ENCODE results near the gene ACTL7A.
"Not testable (repeated sequence)": the region's sequence is repeated elsewhere in the genome, so short reads cannot be mapped to it uniquely, and the experiment has no call there.

The ACTL7A gene

GRCh38 chr9:108845507-108845906 lies 16.6 kb upstream of the ACTL7A start:
- Histone ChIP-seq H3K79me2 (ENCODE audit: insufficient read depth, low read length) (no peaks in the 10 kb centered on the region), H2AFZ (ENCODE audit: low read length) (no peak overlapping the region), H3K4me2 (ENCODE audit: low read length) (no peak overlapping the region)

GRCh38 chr9:108845947-108846346 lies 16.1 kb upstream of the ACTL7A start:
- H4K20me1 ChIP-seq (ENCODE audit: insufficient read depth, low read length) = no peaks in the 10 kb centered on the region
- no peaks in the 10 kb centered on the region for H3K36me3 ChIP-seq (ENCODE audit: insufficient read depth, low read length)
- H3F3A ChIP-seq (ENCODE audit: insufficient read depth, low read length) = no peaks in the 10 kb centered on the region
- H3K4me2 ChIP-seq (ENCODE audit: low read length) = no peak overlapping the region
- no peaks in the 10 kb centered on the region for H3K4me1 ChIP-seq (ENCODE audit: insufficient read depth, low read length, severe bottlenecking)
- no peaks in the 10 kb centered on the region for H3K79me2 ChIP-seq (ENCODE audit: insufficient read depth, low read length)
- no peak overlapping the region for H2AFZ ChIP-seq (ENCODE audit: low read length)
- H3K27ac ChIP-seq (ENCODE audit: low read depth, low read length, poor library complexity, severe bottlenecking) = no peak overlapping the region
- H3K4me3 ChIP-seq (ENCODE audit: low read depth, low read length, poor library complexity, severe bottlenecking) = no peak overlapping the region
- TF ChIP-seq, protein P1, sequence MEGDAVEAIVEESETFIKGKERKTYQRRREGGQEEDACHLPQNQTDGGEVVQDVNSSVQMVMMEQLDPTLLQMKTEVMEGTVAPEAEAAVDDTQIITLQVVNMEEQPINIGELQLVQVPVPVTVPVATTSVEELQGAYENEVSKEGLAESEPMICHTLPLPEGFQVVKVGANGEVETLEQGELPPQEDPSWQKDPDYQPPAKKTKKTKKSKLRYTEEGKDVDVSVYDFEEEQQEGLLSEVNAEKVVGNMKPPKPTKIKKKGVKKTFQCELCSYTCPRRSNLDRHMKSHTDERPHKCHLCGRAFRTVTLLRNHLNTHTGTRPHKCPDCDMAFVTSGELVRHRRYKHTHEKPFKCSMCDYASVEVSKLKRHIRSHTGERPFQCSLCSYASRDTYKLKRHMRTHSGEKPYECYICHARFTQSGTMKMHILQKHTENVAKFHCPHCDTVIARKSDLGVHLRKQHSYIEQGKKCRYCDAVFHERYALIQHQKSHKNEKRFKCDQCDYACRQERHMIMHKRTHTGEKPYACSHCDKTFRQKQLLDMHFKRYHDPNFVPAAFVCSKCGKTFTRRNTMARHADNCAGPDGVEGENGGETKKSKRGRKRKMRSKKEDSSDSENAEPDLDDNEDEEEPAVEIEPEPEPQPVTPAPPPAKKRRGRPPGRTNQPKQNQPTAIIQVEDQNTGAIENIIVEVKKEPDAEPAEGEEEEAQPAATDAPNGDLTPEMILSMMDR (IDR thresholded peaks at IDR 0.05; ENCODE audit: low read length) = no peak
- TF ChIP-seq EZH2 (IDR thresholded peaks at IDR 0.05; ENCODE audit: borderline replicate concordance, low read length) = no peak
- H3K9me3 ChIP-seq (ENCODE audit: low read length) = no peaks in the 10 kb centered on the region
- H3K27me3 ChIP-seq (ENCODE audit: insufficient read depth, low read length) = no peaks in the 10 kb centered on the region
- H3K9ac ChIP-seq (ENCODE audit: low read length) = no peak overlapping the region
- H3K9me2 ChIP-seq (ENCODE audit: low read depth, low read length) = no peaks in the 10 kb centered on the region

More at GRCh38 chr9:108845507-108845906, 16.6 kb upstream of the ACTL7A start:
- Histone ChIP-seq H3K4me1 (ENCODE audit: insufficient read depth, low read length, severe bottlenecking) (no peaks in the 10 kb centered on the region), H3K9ac (ENCODE audit: low read length) (no peak overlapping the region), H3K27me3 (ENCODE audit: insufficient read depth, low read length) (no peaks in the 10 kb centered on the region), H3K9me3 (ENCODE audit: low read length) (no peaks in the 10 kb centered on the region), H3F3A (ENCODE audit: insufficient read depth, low read length) (no peaks in the 10 kb centered on the region), H3K4me3 (ENCODE audit: low read depth, low read length, poor library complexity, severe bottlenecking) (no peak overlapping the region), H3K27ac (ENCODE audit: low read depth, low read length, poor library complexity, severe bottlenecking) (no peak overlapping the region), H3K36me3 (ENCODE audit: insufficient read depth, low read length) (no peaks in the 10 kb centered on the region), H3K9me2 (ENCODE audit: low read depth, low read length) (no peaks in the 10 kb centered on the region), H4K20me1 (ENCODE audit: insufficient read depth, low read length) (no peaks in the 10 kb centered on the region)
- no peak for TF ChIP-seq EZH2 (IDR thresholded peaks at IDR 0.05; ENCODE audit: borderline replicate concordance, low read length)
- TF ChIP-seq, protein P1 (IDR thresholded peaks at IDR 0.05; ENCODE audit: low read length) = no peak

GRCh38 chr9:108848296-108848695 lies 13.8 kb upstream of the ACTL7A start:
- not testable (repeated sequence) for H4K20me1 ChIP-seq (ENCODE audit: insufficient read depth, low read length); H3K27me3 ChIP-seq (ENCODE audit: insufficient read depth, low read length); H3K4me1 ChIP-seq (ENCODE audit: insufficient read depth, low read length, severe bottlenecking); H3K36me3 ChIP-seq (ENCODE audit: insufficient read depth, low read length); H3F3A ChIP-seq (ENCODE audit: insufficient read depth, low read length); H3K4me2 ChIP-seq (ENCODE audit: low read length); H3K4me3 ChIP-seq (ENCODE audit: low read depth, low read length, poor library complexity, severe bottlenecking); H3K9me2 ChIP-seq (ENCODE audit: low read depth, low read length); H3K9me3 ChIP-seq (ENCODE audit: low read length); H2AFZ ChIP-seq (ENCODE audit: low read length); H3K27ac ChIP-seq (ENCODE audit: low read depth, low read length, poor library complexity, severe bottlenecking); H3K79me2 ChIP-seq (ENCODE audit: insufficient read depth, low read length); H3K9ac ChIP-seq (ENCODE audit: low read length)

DNA sequence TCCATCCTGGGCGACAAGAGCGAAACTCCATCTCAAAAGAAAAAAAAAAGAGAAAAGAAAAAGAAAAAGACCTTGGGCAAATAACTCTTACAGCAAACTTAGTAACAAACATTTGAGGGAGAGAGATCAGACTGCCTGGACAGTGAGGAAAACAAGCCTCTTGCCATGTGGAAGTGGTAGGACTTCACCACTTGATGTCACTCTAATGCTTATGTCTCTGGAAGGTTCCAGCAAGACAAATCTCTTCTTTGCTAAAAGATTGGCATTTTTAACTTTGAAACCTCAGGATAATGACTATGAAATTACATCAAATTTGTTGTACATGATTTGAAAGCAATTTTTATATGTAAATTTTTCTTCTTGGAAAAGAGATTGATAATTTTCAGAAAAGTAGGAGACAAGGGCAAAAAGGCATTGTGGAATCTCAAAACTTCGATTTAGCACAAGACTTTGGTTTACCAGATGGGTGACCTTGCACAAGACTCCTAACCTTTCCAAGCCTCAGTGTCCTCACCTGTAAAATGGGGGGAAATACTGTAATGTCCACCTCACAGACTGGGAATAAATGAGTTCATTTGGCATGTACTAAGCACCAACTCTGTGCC lies 11.7 kb upstream of the ACTL7A start:
- TF ChIP-seq, protein P1 (IDR thresholded peaks at IDR 0.05; ENCODE audit: low read length) = peak; percentile 32; the same call in 1 of the 2 replicates
- no peak for TF ChIP-seq EZH2 (IDR thresholded peaks at IDR 0.05; ENCODE audit: borderline replicate concordance, low read length)
- no peaks in the 10 kb centered on the region for H3K79me2 ChIP-seq (ENCODE audit: insufficient read depth, low read length)
- no peaks in the 10 kb centered on the region for H3K9me2 ChIP-seq (ENCODE audit: low read depth, low read length)

More for the DNA sequence above, 11.7 kb upstream of the ACTL7A start:
- no peak overlapping the region for H2AFZ ChIP-seq (ENCODE audit: low read length)
- H3K27me3 ChIP-seq (ENCODE audit: insufficient read depth, low read length) = no peaks in the 10 kb centered on the region
- H3K27ac ChIP-seq (ENCODE audit: low read depth, low read length, poor library complexity, severe bottlenecking) = no peak overlapping the region
- no peaks in the 10 kb centered on the region for H3F3A ChIP-seq (ENCODE audit: insufficient read depth, low read length)
- H3K4me2 ChIP-seq (ENCODE audit: low read length) = no peak overlapping the region
- H3K9me3 ChIP-seq (ENCODE audit: low read length) = no peaks in the 10 kb centered on the region
- H4K20me1 ChIP-seq (ENCODE audit: insufficient read depth, low read length) = no peaks in the 10 kb centered on the region
- no peaks in the 10 kb centered on the region for H3K4me1 ChIP-seq (ENCODE audit: insufficient read depth, low read length, severe bottlenecking)
- H3K9ac ChIP-seq (ENCODE audit: low read length) = no peak overlapping the region
- H3K4me3 ChIP-seq (ENCODE audit: low read depth, low read length, poor library complexity, severe bottlenecking) = no peak overlapping the region
- H3K36me3 ChIP-seq (ENCODE audit: insufficient read depth, low read length) = no peaks in the 10 kb centered on the region
